Measurements from ENCODE around the gene STON1.
"Not testable (repeated sequence)": the region's sequence is repeated elsewhere in the genome, so short reads cannot be mapped to it uniquely, and the experiment has no call there.

The STON1 gene, protein sequence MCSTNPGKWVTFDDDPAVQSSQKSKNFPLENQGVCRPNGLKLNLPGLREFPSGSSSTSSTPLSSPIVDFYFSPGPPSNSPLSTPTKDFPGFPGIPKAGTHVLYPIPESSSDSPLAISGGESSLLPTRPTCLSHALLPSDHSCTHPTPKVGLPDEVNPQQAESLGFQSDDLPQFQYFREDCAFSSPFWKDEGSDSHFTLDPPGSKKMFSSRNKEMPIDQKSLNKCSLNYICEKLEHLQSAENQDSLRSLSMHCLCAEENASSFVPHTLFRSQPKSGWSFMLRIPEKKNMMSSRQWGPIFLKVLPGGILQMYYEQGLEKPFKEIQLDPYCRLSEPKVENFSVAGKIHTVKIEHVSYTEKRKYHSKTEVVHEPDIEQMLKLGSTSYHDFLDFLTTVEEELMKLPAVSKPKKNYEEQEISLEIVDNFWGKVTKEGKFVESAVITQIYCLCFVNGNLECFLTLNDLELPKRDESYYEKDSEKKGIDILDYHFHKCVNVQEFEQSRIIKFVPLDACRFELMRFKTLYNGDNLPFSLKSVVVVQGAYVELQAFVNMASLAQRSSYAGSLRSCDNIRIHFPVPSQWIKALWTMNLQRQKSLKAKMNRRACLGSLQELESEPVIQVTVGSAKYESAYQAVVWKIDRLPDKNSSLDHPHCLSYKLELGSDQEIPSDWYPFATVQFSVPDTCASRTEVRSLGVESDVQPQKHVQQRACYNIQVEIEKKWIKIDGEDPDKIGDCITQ

DNA sequence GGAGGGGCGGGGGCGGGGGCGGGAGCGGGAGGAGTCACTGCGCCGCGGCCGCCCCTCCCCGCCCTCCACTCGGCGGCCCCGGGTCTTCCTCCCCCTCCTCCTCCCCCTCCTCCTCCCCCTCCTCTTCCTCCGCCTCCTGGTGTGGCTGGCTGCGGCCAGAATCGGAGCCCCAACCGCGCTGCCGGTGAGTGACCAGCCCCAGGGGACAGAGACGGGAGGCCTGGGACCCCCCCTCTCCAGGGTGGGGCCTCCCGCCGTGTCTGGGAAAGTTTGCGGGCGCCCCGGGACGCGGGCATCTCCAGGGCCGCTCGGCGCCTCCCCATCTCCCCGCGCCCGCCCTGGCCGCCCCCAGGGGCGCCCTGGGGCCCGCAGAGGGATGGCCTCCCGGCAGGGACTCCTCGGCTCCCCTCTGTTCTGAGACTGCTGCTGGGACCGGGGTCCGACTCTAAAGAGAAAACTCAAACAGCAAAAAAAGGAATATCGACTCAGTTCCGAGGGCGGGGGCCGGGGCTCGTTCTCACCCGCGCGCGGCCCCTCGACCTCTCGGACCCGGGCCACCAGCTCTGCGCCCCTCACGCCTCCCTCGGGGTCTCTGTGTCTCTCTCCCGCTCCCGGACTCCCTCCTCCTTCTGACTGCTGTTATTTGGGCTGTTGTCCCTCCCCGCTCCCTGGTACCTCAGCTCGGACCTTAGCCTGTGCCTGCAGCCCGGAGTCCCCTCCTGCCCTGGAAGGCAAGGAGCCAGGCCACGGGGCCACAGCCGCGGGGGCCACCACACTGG is at the start of gene STON1:
STON1 (plus strand) TSS at position 122 of the 779 bp plus-strand sequence. CDS start 50,480 bp downstream, outside the sequence.
- peak in 14 of 58 donors; percentile 9 to 42 (median 21) for DNase-seq

- no peak for DNase-seq
Observed at GRCh38 chr2:48480526-48480925, 49.4 kb upstream of the STON1 start.

- DNase-seq = no peak
Observed at GRCh38 chr2:48482313-48482712, 47.6 kb upstream of the STON1 start.

DNA sequence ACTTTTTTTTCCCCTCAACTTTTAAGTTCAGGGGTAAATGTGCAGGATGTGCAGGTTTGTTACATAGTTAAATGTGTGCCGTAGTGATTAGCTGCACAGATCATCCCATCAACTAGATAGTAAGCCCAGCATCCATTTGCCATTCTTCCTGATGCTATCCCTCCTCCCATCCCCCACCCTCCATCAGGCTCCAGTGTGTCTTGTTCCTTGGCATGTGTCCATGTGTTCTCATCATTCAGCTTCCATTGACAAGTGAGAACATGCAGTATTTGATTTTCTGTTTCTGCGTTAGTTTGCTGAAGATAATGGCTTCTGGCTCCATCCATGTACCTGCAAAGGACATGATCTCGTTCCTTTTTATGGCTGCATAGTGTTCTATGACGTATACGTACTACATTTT is 47.2 kb upstream of the STON1 start:
- peak in 27 of 58 donors; percentile 2 to 68 (median 25) for DNase-seq

GRCh38 chr2:48483506-48483905 is 46.4 kb upstream of the STON1 start:
- DNase-seq = peak in 2 of 58 donors; percentile 1 to 3

GRCh38 chr2:48483916-48484315 is 46.0 kb upstream of the STON1 start:
- no peak for DNase-seq

DNA sequence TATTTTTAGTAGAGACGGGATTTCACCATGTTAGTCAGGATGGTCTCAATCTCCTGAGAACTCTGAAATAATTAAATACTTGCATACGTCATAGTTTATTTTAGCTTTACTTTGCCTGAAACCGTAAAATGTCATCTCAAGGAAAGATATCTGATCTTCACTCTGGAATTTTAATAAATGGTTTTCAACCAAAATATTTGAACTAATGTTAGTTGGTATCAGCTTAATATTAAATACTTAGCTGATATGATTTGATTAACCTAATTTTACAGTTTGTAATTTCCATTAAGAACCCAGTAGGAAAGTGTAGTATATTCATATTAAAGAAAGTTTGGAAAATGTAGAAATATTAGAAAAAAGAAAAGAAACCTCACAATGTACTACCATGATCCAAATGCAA is 41.4 kb upstream of the STON1 start:
- DNase-seq = no peak

- no peak for DNase-seq
Observed at GRCh38 chr2:48496849-48497248, 33.1 kb upstream of the STON1 start.

GRCh38 chr2:48504647-48505327 is 25.2 kb upstream of the STON1 start:
- no peak for DNase-seq

- no peak for DNase-seq
Observed at GRCh38 chr2:48507111-48507510, 22.8 kb upstream of the STON1 start.

- no peak for DNase-seq
Observed at GRCh38 chr2:48508461-48509124, 21.4 kb upstream of the STON1 start.

GRCh38 chr2:48510329-48510728 is 19.6 kb upstream of the STON1 start:
- DNase-seq = no peak

- no peak for DNase-seq
Observed at GRCh38 chr2:48511849-48512470, 18.0 kb upstream of the STON1 start.

DNA sequence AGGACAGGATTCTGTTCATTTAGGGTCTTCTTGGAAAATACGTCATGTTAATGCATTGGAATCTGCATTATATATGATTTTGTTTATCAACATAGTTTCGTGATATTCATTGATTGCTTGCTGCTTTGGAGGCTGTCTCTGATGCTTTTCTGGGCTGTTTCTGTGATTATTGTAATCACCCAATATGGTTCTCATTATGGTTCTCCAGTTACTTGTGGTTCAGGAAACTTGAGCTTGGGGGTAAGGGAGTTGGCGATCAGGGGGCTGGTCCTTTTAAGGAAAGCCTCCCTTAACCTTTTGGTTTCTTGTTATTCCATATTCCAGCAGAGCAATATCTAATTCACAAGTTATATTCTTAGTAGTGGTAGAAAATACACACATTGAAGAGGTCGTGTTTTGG is 17.4 kb upstream of the STON1 start:
- no peak for DNase-seq

DNA sequence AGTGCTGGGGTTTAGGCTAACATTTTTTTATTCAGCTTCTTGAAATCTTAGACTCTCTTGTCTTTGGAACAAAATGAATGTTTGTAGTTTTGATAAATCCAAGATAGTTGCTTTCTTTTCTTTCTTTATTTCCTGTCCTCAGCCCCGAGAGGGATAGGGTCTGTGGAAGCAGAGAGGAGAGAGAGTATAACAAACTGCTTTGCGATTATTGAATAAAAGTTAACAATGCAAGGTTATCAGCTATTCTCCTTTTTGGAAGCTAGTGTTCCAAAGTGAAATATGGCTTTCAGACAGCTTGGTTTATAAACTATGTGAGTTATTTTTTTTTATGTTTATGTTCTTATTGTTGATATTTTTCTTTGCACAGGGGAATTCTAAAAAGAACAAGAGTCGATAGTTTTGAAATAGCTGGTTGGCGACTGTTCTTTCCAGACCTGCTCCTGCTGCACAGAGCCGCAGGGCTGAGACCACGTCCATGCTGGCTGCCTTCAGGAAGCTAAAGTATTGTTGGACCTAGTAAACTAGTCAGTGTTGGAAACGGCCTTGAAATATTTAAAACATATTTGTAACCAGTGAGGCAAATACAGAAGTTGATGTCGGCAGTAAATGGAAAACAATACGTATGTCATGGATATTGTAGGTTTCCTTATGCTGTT is 15.5 kb upstream of the STON1 start:
- no peak for DNase-seq

DNA sequence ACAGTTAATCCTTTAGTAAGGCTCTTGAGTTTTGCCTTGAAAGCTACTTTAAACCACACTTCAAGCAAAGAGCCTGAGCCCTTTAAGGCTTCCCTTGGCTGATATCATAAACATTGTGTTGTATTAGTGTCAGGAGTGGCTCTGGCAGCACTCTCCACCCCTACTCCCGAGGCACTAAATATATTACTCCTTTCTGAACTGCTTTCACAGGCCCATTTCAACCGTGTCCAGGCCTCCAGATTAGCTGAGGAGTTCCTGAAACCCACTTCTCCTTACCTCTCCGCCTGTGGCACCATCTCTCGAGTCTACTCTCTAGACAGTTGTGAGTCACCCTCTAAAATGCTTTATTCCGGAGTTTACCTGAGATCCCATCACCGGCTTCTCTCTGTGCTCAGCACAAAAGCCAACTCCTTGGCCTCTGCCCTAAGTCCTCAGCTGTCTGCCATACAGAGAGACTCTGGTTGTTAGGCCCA is 14.4 kb upstream of the STON1 start:
- DNase-seq = no peak

DNA sequence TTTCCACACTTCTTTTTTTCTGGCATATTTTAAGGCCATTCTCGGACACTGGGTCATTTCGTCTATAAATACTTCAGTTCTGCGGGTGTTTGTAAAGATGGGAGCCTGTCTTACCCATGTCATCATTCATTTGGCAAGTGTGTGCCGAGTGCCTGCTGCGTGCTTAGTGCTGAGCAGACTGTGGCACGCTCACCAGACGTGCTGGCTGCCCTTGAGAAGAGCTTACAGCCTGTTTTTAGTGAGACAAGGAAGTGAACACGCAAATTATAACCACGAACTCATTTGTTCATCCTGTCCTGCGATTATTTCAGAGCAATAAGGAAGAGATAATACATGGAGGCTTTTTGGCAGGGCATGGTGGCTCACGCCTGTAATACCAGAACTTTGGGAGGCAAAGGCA is 10.4 kb upstream of the STON1 start:
- peak in 5 of 58 donors; percentile 6 to 32 (median 23) for DNase-seq

- not testable (repeated sequence) for DNase-seq
Observed at GRCh38 chr2:48524756-48525155, 5.2 kb upstream of the STON1 start.

DNA sequence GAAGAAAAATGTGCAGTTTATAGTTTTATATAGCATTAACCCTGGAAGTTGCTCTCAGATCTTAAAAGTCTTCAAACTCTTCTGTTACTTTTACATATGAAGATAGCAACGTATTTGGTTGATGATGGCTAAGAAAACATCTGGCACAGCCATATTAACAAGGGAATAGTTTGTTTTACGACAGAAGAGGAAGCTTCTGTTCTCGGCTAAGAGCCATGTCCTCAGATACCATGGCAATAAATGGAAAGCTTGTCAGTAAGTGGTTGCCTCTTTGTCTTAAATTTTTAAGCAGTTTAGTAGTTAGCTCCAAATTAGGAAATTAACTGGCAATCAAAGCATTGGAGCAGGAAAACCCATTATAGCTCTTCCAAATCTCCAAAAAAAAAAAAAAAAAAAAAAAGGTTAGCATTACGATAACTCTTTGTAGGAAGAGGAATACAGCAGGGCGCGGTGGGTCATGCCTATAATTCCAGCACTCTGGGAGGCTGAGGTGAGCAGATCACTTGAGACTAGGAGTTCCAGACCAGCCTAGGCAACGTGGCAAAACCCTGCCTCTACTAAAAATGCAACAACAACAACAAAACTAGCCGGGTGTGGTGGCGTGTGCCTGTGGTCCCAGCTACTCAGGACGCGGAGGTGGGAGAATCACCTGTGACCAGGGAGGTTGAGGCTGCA is 4.5 kb upstream of the STON1 start:
- no peak for DNase-seq

Measured in anterior cingulate cortex (tissue), 58 donors.